Liver (tissue), 9 donors: ENCODE data around the gene PCMT1. TPM values are rescaled to one million over a fixed set of nuclear protein-coding genes. Genes with fewer than 3 reads are reported as not detected.

Source experiments
- DNase-seq: peaks from one replicate; pipeline ENCODE4 v3.0.0-alpha.2; 2017; ENCODE audit warnings: low spot score
- H3K27ac ChIP-seq, 2 donors: one replicate each; pipeline ENCODE4 v1.7.0; 2013; ENCODE audit warnings: inconsistent platforms in 2 of 2, low read length in 2 of 2, control low read depth in 1 of 2, low read depth in 1 of 2, mild to moderate bottlenecking in 1 of 2
- H3K27me3 ChIP-seq, 4 donors: one replicate each; pipeline versions ENCODE4 v1.6.1 to v1.7.0; 2013; ENCODE audit warnings: low read length in 3 of 4, inconsistent platforms in 1 of 4, mild to moderate bottlenecking in 1 of 4, moderate library complexity in 1 of 4; ENCODE audit not compliant: control insufficient read depth in 4 of 4, insufficient read depth in 4 of 4
- H3K36me3 ChIP-seq, 4 donors: one replicate each; pipeline versions ENCODE4 v1.6.1 to v1.7.0; 2013; ENCODE audit warnings: low read length in 3 of 4, mild to moderate bottlenecking in 3 of 4, low read depth in 1 of 4, moderate library complexity in 1 of 4; ENCODE audit not compliant: control insufficient read depth in 4 of 4, insufficient read depth in 3 of 4
- H3K4me1 ChIP-seq, 4 donors: one replicate each; pipeline versions ENCODE4 v1.6.1 to v1.7.0; 2013; ENCODE audit warnings: low read length in 3 of 4, mild to moderate bottlenecking in 3 of 4, moderate library complexity in 1 of 4; ENCODE audit not compliant: control insufficient read depth in 4 of 4, insufficient read depth in 4 of 4
- H3K4me3 ChIP-seq, 3 donors: one replicate each; pipeline versions ENCODE4 v1.6.1 to v1.7.0; 2013; ENCODE audit warnings: low read length in 3 of 3, control low read depth in 1 of 3, low read depth in 1 of 3, mild to moderate bottlenecking in 1 of 3
- H3K9ac ChIP-seq, 2 donors: one replicate each; pipeline ENCODE4 v1.7.0; 2013; ENCODE audit warnings: low read length in 2 of 2, mild to moderate bottlenecking in 2 of 2, moderate library complexity in 2 of 2, control low read depth in 1 of 2, low read depth in 1 of 2
- H3K9me3 ChIP-seq, 4 donors: one replicate each; pipeline versions ENCODE4 v1.6.1 to v1.7.0; 2013; ENCODE audit warnings: low read length in 3 of 4; ENCODE audit not compliant: control insufficient read depth in 4 of 4
- CTCF ChIP-seq: fragments of 150-350 bp; IDR thresholded peaks from 2 replicates; pipeline ENCODE4 v1.5.1; 2017; ENCODE audit warnings: improper control_type of control experiment, low read depth, low read length; ENCODE audit not compliant: missing input control
- EGR1 ChIP-seq, 2 donors: IDR thresholded peaks; 2 replicates each; pipeline ENCODE4 v1.6.1; 2016 to 2018; ENCODE audit warnings: antibody characterized with exemption in 2 of 2, low read depth in 2 of 2
- FOXA1 ChIP-seq: IDR thresholded peaks from 2 replicates; pipeline ENCODE4 v1.6.1; 2016; ENCODE audit warnings: antibody characterized with exemption
- FOXA2 ChIP-seq: IDR thresholded peaks from 2 replicates; pipeline ENCODE4 v1.6.1; 2016; ENCODE audit warnings: antibody characterized with exemption
- HNF4A ChIP-seq, 2 donors: conservative IDR thresholded peaks; 2 replicates each; pipeline ENCODE4 v1.6.1; 2016; ENCODE audit warnings: antibody characterized with exemption in 2 of 2, mild to moderate bottlenecking in 2 of 2
- HNF4G ChIP-seq: IDR thresholded peaks from 2 replicates; pipeline ENCODE4 v1.6.1; 2016; ENCODE audit warnings: antibody characterized with exemption
- JUND ChIP-seq, 2 donors: IDR thresholded peaks; 2 replicates each; pipeline ENCODE4 v1.6.1; 2016; ENCODE audit warnings: antibody characterized with exemption in 2 of 2
- MAX ChIP-seq: IDR thresholded peaks from 2 replicates; pipeline ENCODE4 v1.6.1; 2016; ENCODE audit warnings: antibody characterized with exemption
- RAD21 ChIP-seq, 2 donors: IDR thresholded peaks; 2 replicates each; pipeline ENCODE4 v1.6.1; 2016; ENCODE audit warnings: antibody characterized with exemption in 2 of 2, mild to moderate bottlenecking in 2 of 2
- SP1 ChIP-seq: IDR thresholded peaks from 2 replicates; pipeline ENCODE4 v1.6.1; 2018; ENCODE audit warnings: antibody characterized with exemption, mild to moderate bottlenecking
- TAF1 ChIP-seq: conservative IDR thresholded peaks from 2 replicates; pipeline ENCODE4 v1.6.1; 2016; ENCODE audit warnings: antibody characterized with exemption, mild to moderate bottlenecking
- YY1 ChIP-seq: IDR thresholded peaks from 2 replicates; pipeline ENCODE4 v1.6.1; 2016; ENCODE audit warnings: antibody characterized with exemption, mild to moderate bottlenecking
- WGBS: extraction: QIAGEN DNeasy Blood & Tissue Kit; methylation state at CpG from one replicate; pipeline ENCODE4 v1.1.7; 2013; 5-methylcytosine and 5-hydroxymethylcytosine counted together
- polyA plus RNA-seq, 2 donors: library from polyadenylated mRNA; stranded (reverse) in 1 of 2; unstranded in 1 of 2; fragments of 200-250 nt in 1 of 2; fragments of >200 nt in 1 of 2; fragmentation: Nextera tagmentation in 1 of 2; extraction: Ambion mirVana in 1 of 2; gene quantifications; one replicate each; pipeline versions ENCODE4 v1.2.1 to v1.2.3, GENCODE V29; 2013 to 2015
- total RNA-seq, 2 donors: library from RNA; depleted of rRNA; stranded (reverse); fragments of >200 nt; gene quantifications; one replicate each; pipeline ENCODE4 v1.2.3, GENCODE V29; 2014
- TF ChIP-seq, protein P1 (sequence below): IDR thresholded peaks from 2 replicates; pipeline ENCODE4 v1.6.1; 2016; ENCODE audit warnings: antibody characterized with exemption, mild to moderate bottlenecking
- TF ChIP-seq, protein P2 (sequence below): IDR thresholded peaks from 2 replicates; pipeline ENCODE4 v1.6.1; 2016; ENCODE audit warnings: antibody characterized with exemption
- TF ChIP-seq, protein P3 (sequence below): IDR thresholded peaks from 2 replicates; pipeline ENCODE4 v1.6.1; 2016; ENCODE audit warnings: antibody characterized with exemption
- donor health status: healthy.
- donor health status: healthy.
- donor health status: healthy.
- donor health status: healthy.
- donor health status: healthy.

PCMT1 gene
- total and polyA plus RNA-seq, 4 donors, result 56.8 to 78.8 (median 75.0) TPM

DNA sequence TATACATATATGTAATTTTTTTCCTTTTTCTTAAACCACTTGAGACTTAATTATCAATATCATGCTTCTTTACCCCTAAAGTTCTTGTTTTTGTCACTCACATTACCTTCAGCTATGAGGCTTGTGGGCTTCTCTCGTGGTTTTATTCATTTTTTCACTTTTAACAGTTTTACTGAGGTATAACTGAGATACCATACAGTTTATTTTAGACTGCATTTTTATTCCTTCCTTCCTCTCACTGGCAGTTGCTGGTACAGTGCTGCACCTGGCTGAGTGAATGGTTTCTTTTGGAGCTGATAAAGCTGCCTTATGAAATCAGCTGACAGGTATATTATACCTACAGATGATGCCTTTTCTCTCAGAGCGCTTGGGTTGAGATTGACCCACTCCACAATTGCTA lies 60.3 kb downstream of the PCMT1 start (continued):
- TF ChIP-seq, protein P1, sequence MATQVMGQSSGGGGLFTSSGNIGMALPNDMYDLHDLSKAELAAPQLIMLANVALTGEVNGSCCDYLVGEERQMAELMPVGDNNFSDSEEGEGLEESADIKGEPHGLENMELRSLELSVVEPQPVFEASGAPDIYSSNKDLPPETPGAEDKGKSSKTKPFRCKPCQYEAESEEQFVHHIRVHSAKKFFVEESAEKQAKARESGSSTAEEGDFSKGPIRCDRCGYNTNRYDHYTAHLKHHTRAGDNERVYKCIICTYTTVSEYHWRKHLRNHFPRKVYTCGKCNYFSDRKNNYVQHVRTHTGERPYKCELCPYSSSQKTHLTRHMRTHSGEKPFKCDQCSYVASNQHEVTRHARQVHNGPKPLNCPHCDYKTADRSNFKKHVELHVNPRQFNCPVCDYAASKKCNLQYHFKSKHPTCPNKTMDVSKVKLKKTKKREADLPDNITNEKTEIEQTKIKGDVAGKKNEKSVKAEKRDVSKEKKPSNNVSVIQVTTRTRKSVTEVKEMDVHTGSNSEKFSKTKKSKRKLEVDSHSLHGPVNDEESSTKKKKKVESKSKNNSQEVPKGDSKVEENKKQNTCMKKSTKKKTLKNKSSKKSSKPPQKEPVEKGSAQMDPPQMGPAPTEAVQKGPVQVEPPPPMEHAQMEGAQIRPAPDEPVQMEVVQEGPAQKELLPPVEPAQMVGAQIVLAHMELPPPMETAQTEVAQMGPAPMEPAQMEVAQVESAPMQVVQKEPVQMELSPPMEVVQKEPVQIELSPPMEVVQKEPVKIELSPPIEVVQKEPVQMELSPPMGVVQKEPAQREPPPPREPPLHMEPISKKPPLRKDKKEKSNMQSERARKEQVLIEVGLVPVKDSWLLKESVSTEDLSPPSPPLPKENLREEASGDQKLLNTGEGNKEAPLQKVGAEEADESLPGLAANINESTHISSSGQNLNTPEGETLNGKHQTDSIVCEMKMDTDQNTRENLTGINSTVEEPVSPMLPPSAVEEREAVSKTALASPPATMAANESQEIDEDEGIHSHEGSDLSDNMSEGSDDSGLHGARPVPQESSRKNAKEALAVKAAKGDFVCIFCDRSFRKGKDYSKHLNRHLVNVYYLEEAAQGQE, result no peak

GRCh38 chr6:149813351-149813750 lies 63.8 kb downstream of the PCMT1 start:
- no peak for DNase-seq
- H3K27me3 ChIP-seq, result no peaks in the 10 kb centered on the region
- no peak overlapping the region for H3K4me3 ChIP-seq
- H3K4me1 ChIP-seq, result no peaks in the 10 kb centered on the region
- no peak overlapping the region for H3K9ac ChIP-seq
- TF ChIP-seq JUND (IDR thresholded peaks at IDR 0.05) (no peak), RAD21 (IDR thresholded peaks at IDR 0.05) (no peak), CTCF (no peak), YY1 (no peak), HNF4A (conservative IDR thresholded peaks at IDR 0.05) (no peak), TAF1 (no peak), EGR1 (IDR thresholded peaks at IDR 0.05; ENCODE audit: low read depth in 2 of 2) (no peak), SP1 (no peak), FOXA1 (no peak), HNF4G (no peak), FOXA2 (no peak), MAX (no peak)
- TF ChIP-seq, protein P2, sequence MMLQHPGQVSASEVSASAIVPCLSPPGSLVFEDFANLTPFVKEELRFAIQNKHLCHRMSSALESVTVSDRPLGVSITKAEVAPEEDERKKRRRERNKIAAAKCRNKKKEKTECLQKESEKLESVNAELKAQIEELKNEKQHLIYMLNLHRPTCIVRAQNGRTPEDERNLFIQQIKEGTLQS, result no peak
- TF ChIP-seq, protein P1, result no peak
- TF ChIP-seq, protein P3, sequence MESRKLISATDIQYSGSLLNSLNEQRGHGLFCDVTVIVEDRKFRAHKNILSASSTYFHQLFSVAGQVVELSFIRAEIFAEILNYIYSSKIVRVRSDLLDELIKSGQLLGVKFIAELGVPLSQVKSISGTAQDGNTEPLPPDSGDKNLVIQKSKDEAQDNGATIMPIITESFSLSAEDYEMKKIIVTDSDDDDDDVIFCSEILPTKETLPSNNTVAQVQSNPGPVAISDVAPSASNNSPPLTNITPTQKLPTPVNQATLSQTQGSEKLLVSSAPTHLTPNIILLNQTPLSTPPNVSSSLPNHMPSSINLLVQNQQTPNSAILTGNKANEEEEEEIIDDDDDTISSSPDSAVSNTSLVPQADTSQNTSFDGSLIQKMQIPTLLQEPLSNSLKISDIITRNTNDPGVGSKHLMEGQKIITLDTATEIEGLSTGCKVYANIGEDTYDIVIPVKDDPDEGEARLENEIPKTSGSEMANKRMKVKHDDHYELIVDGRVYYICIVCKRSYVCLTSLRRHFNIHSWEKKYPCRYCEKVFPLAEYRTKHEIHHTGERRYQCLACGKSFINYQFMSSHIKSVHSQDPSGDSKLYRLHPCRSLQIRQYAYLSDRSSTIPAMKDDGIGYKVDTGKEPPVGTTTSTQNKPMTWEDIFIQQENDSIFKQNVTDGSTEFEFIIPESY, result no peak
- no peaks in the 10 kb centered on the region for H3K9me3 ChIP-seq
- H3K36me3 ChIP-seq, result peaks cover 0 to 13% (median 11%) of the 10 kb centered on the region in 4 donors
- no peak overlapping the region for H3K27ac ChIP-seq
- 96% methylated on average over 3 of the region's 3 CpGs for WGBS
